ENCODE results near the gene SH2D3A.

DNA sequence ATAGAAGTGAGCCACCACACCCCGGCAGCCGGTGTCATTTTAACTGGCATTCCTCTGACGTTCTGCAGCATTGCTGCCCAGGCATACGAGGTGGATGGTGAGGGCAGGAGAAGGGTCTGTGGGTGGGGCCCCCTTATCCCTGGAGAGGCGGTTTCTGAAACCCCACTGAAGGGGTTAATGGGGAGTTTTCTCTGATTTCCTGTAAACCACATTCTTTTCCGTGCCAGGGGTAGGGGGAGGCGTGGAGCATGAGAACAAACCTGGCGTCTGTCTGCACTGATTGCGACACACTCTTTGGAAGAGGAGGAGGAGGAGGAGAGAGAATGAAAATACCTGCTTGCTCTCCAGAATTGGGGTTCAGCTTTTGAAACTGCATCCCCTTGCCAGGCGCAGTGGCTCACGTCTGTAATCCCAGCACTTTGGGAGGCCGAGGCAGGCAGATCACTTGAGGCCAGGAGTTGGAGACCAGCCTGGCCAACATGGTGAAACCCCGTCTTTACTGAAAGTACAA, 44.1 kb downstream of the SH2D3A start:
- TF ChIP-seq, protein P1, sequence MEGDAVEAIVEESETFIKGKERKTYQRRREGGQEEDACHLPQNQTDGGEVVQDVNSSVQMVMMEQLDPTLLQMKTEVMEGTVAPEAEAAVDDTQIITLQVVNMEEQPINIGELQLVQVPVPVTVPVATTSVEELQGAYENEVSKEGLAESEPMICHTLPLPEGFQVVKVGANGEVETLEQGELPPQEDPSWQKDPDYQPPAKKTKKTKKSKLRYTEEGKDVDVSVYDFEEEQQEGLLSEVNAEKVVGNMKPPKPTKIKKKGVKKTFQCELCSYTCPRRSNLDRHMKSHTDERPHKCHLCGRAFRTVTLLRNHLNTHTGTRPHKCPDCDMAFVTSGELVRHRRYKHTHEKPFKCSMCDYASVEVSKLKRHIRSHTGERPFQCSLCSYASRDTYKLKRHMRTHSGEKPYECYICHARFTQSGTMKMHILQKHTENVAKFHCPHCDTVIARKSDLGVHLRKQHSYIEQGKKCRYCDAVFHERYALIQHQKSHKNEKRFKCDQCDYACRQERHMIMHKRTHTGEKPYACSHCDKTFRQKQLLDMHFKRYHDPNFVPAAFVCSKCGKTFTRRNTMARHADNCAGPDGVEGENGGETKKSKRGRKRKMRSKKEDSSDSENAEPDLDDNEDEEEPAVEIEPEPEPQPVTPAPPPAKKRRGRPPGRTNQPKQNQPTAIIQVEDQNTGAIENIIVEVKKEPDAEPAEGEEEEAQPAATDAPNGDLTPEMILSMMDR (IDR thresholded peaks at IDR 0.05; ENCODE audit: low read length) = no peak
- TF ChIP-seq EZH2 (IDR thresholded peaks at IDR 0.05; ENCODE audit: borderline replicate concordance, low read length) = no peak
